ENCODE measurements around the gene UBE3C. TPM values are rescaled to one million over a fixed set of nuclear protein-coding genes. Genes with fewer than 3 reads are reported as not detected.

UBE3C gene
- total and polyA plus RNA-seq, 2 of the 13 experiments (the other 11 are each of a cell fraction or from before 2014, with no cell fraction given) = 27.0 to 48.2 TPM

DNA sequence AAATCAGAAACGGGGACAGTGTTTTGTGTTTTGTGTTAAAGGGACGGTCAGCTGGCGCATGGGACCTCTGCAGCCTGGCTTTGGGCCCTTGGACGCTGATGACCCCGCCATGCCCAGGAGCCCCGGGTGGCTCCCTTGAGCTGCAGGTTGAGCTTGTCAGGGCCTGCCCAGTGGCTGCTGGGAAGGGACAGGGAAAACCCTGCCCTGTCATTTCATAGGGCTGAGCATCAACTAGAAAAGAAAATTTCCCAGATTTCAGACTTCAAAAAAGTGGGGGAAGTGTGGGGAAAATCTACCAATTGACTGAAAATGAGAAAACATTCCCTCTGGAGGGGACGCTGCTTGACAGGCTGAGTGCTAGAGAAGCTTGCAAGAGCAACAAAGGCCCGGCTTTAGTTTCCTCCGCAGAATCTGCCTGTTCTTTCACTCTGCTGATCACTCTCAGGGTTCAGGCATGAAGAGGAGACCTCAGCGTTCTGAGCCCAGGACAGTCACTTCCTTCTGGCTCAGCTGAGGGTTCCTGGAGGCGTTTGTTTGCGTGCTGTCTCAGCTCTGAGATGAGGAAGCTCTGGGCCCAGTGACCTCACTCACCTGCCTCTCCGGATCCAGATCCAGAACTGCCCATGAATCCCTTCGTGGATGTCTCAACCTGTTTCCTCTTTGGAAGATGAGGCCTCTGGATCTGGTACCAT, 179.4 kb downstream of the UBE3C start (continued):
- no peak for TF ChIP-seq PCBP1 (IDR thresholded peaks at IDR 0.05; ENCODE audit: borderline replicate concordance, low read depth, low read length)
- TF ChIP-seq ZNF292 (CRISPR knock-in tag; IDR thresholded peaks at IDR 0.05; ENCODE audit: borderline replicate concordance, low read depth) = peak; percentile 71; the same call in 1 of the 2 replicates
- TF ChIP-seq, protein P1, sequence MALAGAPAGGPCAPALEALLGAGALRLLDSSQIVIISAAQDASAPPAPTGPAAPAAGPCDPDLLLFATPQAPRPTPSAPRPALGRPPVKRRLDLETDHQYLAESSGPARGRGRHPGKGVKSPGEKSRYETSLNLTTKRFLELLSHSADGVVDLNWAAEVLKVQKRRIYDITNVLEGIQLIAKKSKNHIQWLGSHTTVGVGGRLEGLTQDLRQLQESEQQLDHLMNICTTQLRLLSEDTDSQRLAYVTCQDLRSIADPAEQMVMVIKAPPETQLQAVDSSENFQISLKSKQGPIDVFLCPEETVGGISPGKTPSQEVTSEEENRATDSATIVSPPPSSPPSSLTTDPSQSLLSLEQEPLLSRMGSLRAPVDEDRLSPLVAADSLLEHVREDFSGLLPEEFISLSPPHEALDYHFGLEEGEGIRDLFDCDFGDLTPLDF (CRISPR knock-in tag; IDR thresholded peaks at IDR 0.05) = no peak
- peak; percentile 38; the same call in 1 of the 2 replicates for TF ChIP-seq TAF1 (CRISPR knock-in tag; IDR thresholded peaks at IDR 0.05)

Small RNAs within 50 kb of the gene (small RNA-seq; reads per million reads assigned to genes)
- gene AC004975.1 (ENCODE audit: insufficient read depth in 2 of 3, insufficient read length in 3 of 3, low read depth in 2 of 3, low replicate concordance in 1 of 3) = 0 reads per million in 3 experiments

Other genes starting within 250 kb of the UBE3C start
- gene LMBR1, start 245.7 kb upstream of the UBE3C start, total RNA-seq (2016; rRNA removed; fragmentation: Illumina TruSeq; extraction: Trizol) = 30.4 and 39.6 TPM in 2 replicates
- gene LMBR1, start 245.7 kb upstream of the UBE3C start, polyA plus RNA-seq (2011; rRNA removed) = 18.7 and 20.9 TPM in 2 replicates
- gene NOM1, start 189.2 kb upstream of the UBE3C start, total RNA-seq (2016; rRNA removed; fragmentation: Illumina TruSeq; extraction: Trizol) = 17.3 and 26.2 TPM in 2 replicates
- 14.0 and 14.2 TPM in 2 replicates for gene NOM1, start 189.2 kb upstream of the UBE3C start, polyA plus RNA-seq (2011; rRNA removed)
- 3.6 and 6.1 TPM in 2 replicates for gene MNX1, start 128.3 kb upstream of the UBE3C start, total RNA-seq (2016; rRNA removed; fragmentation: Illumina TruSeq; extraction: Trizol)
- 0.91 and 0.94 TPM in 2 replicates for gene MNX1, start 128.3 kb upstream of the UBE3C start, polyA plus RNA-seq (2011; rRNA removed)
- gene DNAJB6, start 198.1 kb downstream of the UBE3C start, total RNA-seq (2016; rRNA removed; fragmentation: Illumina TruSeq; extraction: Trizol) = 53.9 and 72.9 TPM in 2 replicates
- 27.1 and 29.9 TPM in 2 replicates for gene DNAJB6, start 198.1 kb downstream of the UBE3C start, polyA plus RNA-seq (2011; rRNA removed)

Measured in HepG2 (cell line).